ENCODE results near the gene DEPDC1B. TPM values are rescaled to one million over a fixed set of nuclear protein-coding genes. Genes with fewer than 3 reads are reported as not detected.

DEPDC1B gene
- total and polyA plus RNA-seq, 2 experiments from 2014 or later, result 9.0 to 27.5 TPM

- H3K4me3 ChIP-seq, result no peak overlapping the region
- H3K27ac ChIP-seq, result no peak overlapping the region
- no peak for DNase-seq (ENCODE audit: low spot score)
- WGBS (ENCODE audit: low lambda C conversion rate, missing lambda C conversion rate), result 97% methylated on average over 1 of the region's 1 CpG
- H3K9me3 ChIP-seq (ENCODE audit: low read depth), result no peaks in the 10 kb centered on the region
- no peaks in the 10 kb centered on the region for H3K27me3 ChIP-seq
- no peak overlapping the region for H3K4me2 ChIP-seq
- no peak overlapping the region for H2AFZ ChIP-seq
- H4K20me1 ChIP-seq (ENCODE audit: insufficient read depth, poor library complexity, severe bottlenecking), result no peaks in the 10 kb centered on the region
- no peaks in the 10 kb centered on the region for H3K79me2 ChIP-seq
- H3K9me2 ChIP-seq (replicated peaks; ENCODE audit: insufficient read depth), result no peaks in the 10 kb centered on the region
- TF ChIP-seq EZH2 (IDR thresholded peaks at IDR 0.05; ENCODE audit: borderline replicate concordance) (no peak), EZH2phosphoT487 (IDR thresholded peaks at IDR 0.05; ENCODE audit: low read depth, severe bottlenecking, unreplicated experiment) (no peak), CTCF (IDR thresholded peaks at IDR 0.05; ENCODE audit: poor library complexity) (no peak)
- no peaks in the 10 kb centered on the region for H3K4me1 ChIP-seq (ENCODE audit: insufficient read depth)
- no peaks in the 10 kb centered on the region for H3K36me3 ChIP-seq (replicated peaks; ENCODE audit: insufficient read depth, low read depth)
These were observed 59.1 kb downstream of the DEPDC1B start for GRCh38 chr5:60640901-60641300.

DNA sequence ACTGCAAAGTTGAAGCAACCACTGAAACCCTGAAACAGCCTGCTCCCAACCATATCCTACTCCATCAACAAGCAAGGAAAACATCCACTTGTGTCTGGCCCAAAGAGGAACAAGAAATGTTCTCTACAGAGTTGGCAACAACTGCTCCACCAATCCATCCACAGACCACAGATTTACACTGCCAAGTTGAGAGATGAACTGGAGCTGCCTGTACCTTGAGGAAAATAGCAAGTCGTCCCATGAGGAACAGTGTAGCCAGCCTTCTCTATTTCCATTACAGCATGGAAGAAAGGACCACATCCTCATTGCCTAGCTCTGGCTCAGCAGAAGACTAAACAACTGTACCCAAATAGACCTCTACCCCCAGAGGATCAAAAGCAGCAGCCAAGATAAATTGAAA, 60.4 kb downstream of the DEPDC1B start:
- no peaks in the 10 kb centered on the region for H3K4me1 ChIP-seq (ENCODE audit: insufficient read depth)
- WGBS (ENCODE audit: low lambda C conversion rate, missing lambda C conversion rate), result 96% methylated on average over 1 of the region's 1 CpG
- no peak overlapping the region for H2AFZ ChIP-seq
- H4K20me1 ChIP-seq (ENCODE audit: insufficient read depth, poor library complexity, severe bottlenecking), result no peaks in the 10 kb centered on the region
- no peak overlapping the region for H3K27ac ChIP-seq
- TF ChIP-seq CTCF (IDR thresholded peaks at IDR 0.05; ENCODE audit: poor library complexity) (no peak), EZH2phosphoT487 (IDR thresholded peaks at IDR 0.05; ENCODE audit: low read depth, severe bottlenecking, unreplicated experiment) (no peak), EZH2 (IDR thresholded peaks at IDR 0.05; ENCODE audit: borderline replicate concordance) (no peak)
- no peaks in the 10 kb centered on the region for H3K79me2 ChIP-seq
- H3K27me3 ChIP-seq, result no peaks in the 10 kb centered on the region
- no peaks in the 10 kb centered on the region for H3K36me3 ChIP-seq (replicated peaks; ENCODE audit: insufficient read depth, low read depth)
- no peak overlapping the region for H3K4me3 ChIP-seq
- DNase-seq (ENCODE audit: low spot score), result no peak
- H3K9me3 ChIP-seq (ENCODE audit: low read depth), result no peaks in the 10 kb centered on the region
- no peaks in the 10 kb centered on the region for H3K9me2 ChIP-seq (replicated peaks; ENCODE audit: insufficient read depth)
- H3K4me2 ChIP-seq, result no peak overlapping the region

DNA sequence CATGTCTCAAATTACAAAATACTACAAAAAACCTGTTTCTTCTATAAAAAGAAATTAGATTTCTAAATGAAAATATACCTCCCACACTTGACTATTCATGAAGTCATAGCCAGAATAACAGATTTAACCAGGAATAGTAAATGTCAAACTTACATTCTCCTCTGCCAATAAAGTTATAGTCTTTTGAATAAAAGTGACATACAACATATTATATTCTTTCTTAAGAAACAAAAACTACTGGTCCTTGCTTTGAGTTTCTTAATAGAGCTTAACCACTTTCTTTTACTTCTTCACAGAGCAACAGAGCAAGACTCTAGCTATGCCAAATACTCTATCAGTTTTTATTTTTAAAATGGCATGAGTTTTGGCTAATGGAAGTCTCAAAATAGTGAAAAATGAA, 61.7 kb downstream of the DEPDC1B start:
- H3K4me1 ChIP-seq (ENCODE audit: insufficient read depth), result peaks cover 2% of the 10 kb centered on the region
- no peak overlapping the region for H2AFZ ChIP-seq
- H3K4me3 ChIP-seq, result no peak overlapping the region
- no peaks in the 10 kb centered on the region for H3K27me3 ChIP-seq
- no peak overlapping the region for H3K4me2 ChIP-seq
- no peaks in the 10 kb centered on the region for H3K9me3 ChIP-seq (ENCODE audit: low read depth)
- TF ChIP-seq EZH2 (IDR thresholded peaks at IDR 0.05; ENCODE audit: borderline replicate concordance), result no peak
- no peak for TF ChIP-seq EZH2phosphoT487 (IDR thresholded peaks at IDR 0.05; ENCODE audit: low read depth, severe bottlenecking, unreplicated experiment)
- TF ChIP-seq CTCF (IDR thresholded peaks at IDR 0.05; ENCODE audit: poor library complexity), result no peak
- no peak for DNase-seq (ENCODE audit: low spot score)
- H3K79me2 ChIP-seq, result no peaks in the 10 kb centered on the region
- no peaks in the 10 kb centered on the region for H3K9me2 ChIP-seq (replicated peaks; ENCODE audit: insufficient read depth)
- H3K36me3 ChIP-seq (replicated peaks; ENCODE audit: insufficient read depth, low read depth), result no peaks in the 10 kb centered on the region
- no peaks in the 10 kb centered on the region for H4K20me1 ChIP-seq (ENCODE audit: insufficient read depth, poor library complexity, severe bottlenecking)
- H3K27ac ChIP-seq, result no peak overlapping the region

GRCh38 chr5:60636644-60637043, 63.3 kb downstream of the DEPDC1B start:
- H3K9me2 ChIP-seq (replicated peaks; ENCODE audit: insufficient read depth), result no peaks in the 10 kb centered on the region
- peaks cover 5% of the 10 kb centered on the region for H3K4me1 ChIP-seq (ENCODE audit: insufficient read depth)
- no peaks in the 10 kb centered on the region for H3K79me2 ChIP-seq
- H3K27me3 ChIP-seq, result no peaks in the 10 kb centered on the region
- WGBS (ENCODE audit: low lambda C conversion rate, missing lambda C conversion rate), result 98% methylated on average over 4 of the region's 4 CpGs
- no peak overlapping the region for H3K27ac ChIP-seq
- H2AFZ ChIP-seq, result no peak overlapping the region
- no peak overlapping the region for H3K4me2 ChIP-seq
- H3K4me3 ChIP-seq, result no peak overlapping the region
- H3K36me3 ChIP-seq (replicated peaks; ENCODE audit: insufficient read depth, low read depth), result no peaks in the 10 kb centered on the region
- DNase-seq (ENCODE audit: low spot score), result no peak
- no peaks in the 10 kb centered on the region for H4K20me1 ChIP-seq (ENCODE audit: insufficient read depth, poor library complexity, severe bottlenecking)
- H3K9me3 ChIP-seq (ENCODE audit: low read depth), result no peaks in the 10 kb centered on the region
- TF ChIP-seq EZH2phosphoT487 (IDR thresholded peaks at IDR 0.05; ENCODE audit: low read depth, severe bottlenecking, unreplicated experiment), result no peak
- TF ChIP-seq CTCF (IDR thresholded peaks at IDR 0.05; ENCODE audit: poor library complexity), result no peak
- no peak for TF ChIP-seq EZH2 (IDR thresholded peaks at IDR 0.05; ENCODE audit: borderline replicate concordance)

Data from hepatocyte (in vitro differentiated cells).